MCF 10A (cell line): ENCODE measurements around the gene USP35. TPM values are rescaled to one million over a fixed set of nuclear protein-coding genes. Genes with fewer than 3 reads are reported as not detected.
"Not testable (repeated sequence)": the region's sequence is repeated elsewhere in the genome, so short reads cannot be mapped to it uniquely, and the experiment has no call there.

Experiments used
- BruUV-seq: library from RNA; stranded (reverse); fragments of 400-500 nt; replicated peaks from 2 replicates; lab custom pipeline; 2021; lab: Mats Ljungman, UMichigan
- CTCF ChIA-PET: fragments of 300-600 bp; sonication (Branson Sonifier 250); formaldehyde crosslinking; extraction: SDS; loops from one replicate; lab custom pipeline; 2021; ENCODE audit warnings: antibody characterized with exemption, inconsistent platforms; lab: Yijun Ruan, JAX
- POLR2A ChIA-PET: fragments of 300-600, 350-650 bp; sonication (Branson Sonifier 250); formaldehyde crosslinking; extraction: SDS; loops from one replicate; lab custom pipeline; 2020; ENCODE audit warnings: antibody characterized with exemption, inconsistent platforms; lab: Yijun Ruan, JAX
- DNase-seq: peaks from one replicate; pipeline ENCODE4 v3.0.0-alpha.2; 2018; ENCODE audit not compliant: unreplicated experiment
- H3K27ac Mint-ChIP-seq: one replicate; pipeline ENCODE4 v1.8.0; 2022; ENCODE audit warnings: mild to moderate bottlenecking, low read depth, mixed read lengths; ENCODE audit not compliant: unreplicated experiment
- H3K27me3 Mint-ChIP-seq: one replicate; pipeline ENCODE4 v1.8.0; 2022; ENCODE audit warnings: mixed read lengths; ENCODE audit not compliant: insufficient read depth, unreplicated experiment
- H3K36me3 Mint-ChIP-seq: one replicate; pipeline ENCODE4 v1.8.0; 2022; ENCODE audit warnings: mild to moderate bottlenecking, moderate library complexity, mixed read lengths; ENCODE audit not compliant: insufficient read depth, unreplicated experiment
- H3K4me1 Mint-ChIP-seq: one replicate; pipeline ENCODE4 v1.8.0; 2022; ENCODE audit warnings: mixed read lengths; ENCODE audit not compliant: insufficient read depth, unreplicated experiment
- H3K4me3 Mint-ChIP-seq: one replicate; pipeline ENCODE4 v1.8.0; 2022; ENCODE audit warnings: mild to moderate bottlenecking, moderate library complexity, mixed read lengths; ENCODE audit not compliant: unreplicated experiment
- H3K9me3 Mint-ChIP-seq: one replicate; pipeline ENCODE4 v1.8.0; 2022; ENCODE audit warnings: mixed read lengths; ENCODE audit not compliant: unreplicated experiment
- intact Hi-C: fragments of 100-400 bp; cut with micrococcal nuclease; formaldehyde crosslinking; loops from 2 replicates; pipeline ENCODE4 v1.14.1; 2022
- total RNA-seq: library from RNA; stranded (reverse); gene quantifications from 2 replicates; pipeline ENCODE4 v1.2.3, GENCODE V29; 2022
- TF ChIP-seq, protein P1 (sequence below): fragments of 200-600 bp; IDR thresholded peaks from one replicate; pipeline ENCODE4 v1.8.0; 2022; ENCODE audit warnings: antibody characterized with exemption, mild to moderate bottlenecking; ENCODE audit not compliant: unreplicated experiment

The USP35 gene
- total RNA-seq, 1 experiment from 2014 or later, result 6.7 TPM

GRCh38 chr11:78221396-78222315, 32.9 kb downstream of the USP35 start:
- no peaks in the 10 kb centered on the region for H3K27me3 Mint-ChIP-seq
- intact Hi-C loops, result no loop called here
- H3K36me3 Mint-ChIP-seq, result peaks cover 2% of the 10 kb centered on the region
- H3K9me3 Mint-ChIP-seq, result no peaks in the 10 kb centered on the region
- CTCF ChIA-PET, result interaction anchor here (1.4 kb wide), 1 partner anchor 343 kb away, joined by 6 read pairs; no protein-coding TSS in a partner anchor
- POLR2A ChIA-PET, result interaction anchor here (0.6 kb wide), 1 partner anchor 28 kb away, joined by 3 read pairs; no protein-coding TSS in a partner anchor
- BruUV-seq, result no TSS peak
- DNase-seq, result no peak
- TF ChIP-seq, protein P1, sequence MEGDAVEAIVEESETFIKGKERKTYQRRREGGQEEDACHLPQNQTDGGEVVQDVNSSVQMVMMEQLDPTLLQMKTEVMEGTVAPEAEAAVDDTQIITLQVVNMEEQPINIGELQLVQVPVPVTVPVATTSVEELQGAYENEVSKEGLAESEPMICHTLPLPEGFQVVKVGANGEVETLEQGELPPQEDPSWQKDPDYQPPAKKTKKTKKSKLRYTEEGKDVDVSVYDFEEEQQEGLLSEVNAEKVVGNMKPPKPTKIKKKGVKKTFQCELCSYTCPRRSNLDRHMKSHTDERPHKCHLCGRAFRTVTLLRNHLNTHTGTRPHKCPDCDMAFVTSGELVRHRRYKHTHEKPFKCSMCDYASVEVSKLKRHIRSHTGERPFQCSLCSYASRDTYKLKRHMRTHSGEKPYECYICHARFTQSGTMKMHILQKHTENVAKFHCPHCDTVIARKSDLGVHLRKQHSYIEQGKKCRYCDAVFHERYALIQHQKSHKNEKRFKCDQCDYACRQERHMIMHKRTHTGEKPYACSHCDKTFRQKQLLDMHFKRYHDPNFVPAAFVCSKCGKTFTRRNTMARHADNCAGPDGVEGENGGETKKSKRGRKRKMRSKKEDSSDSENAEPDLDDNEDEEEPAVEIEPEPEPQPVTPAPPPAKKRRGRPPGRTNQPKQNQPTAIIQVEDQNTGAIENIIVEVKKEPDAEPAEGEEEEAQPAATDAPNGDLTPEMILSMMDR, result no peak
- no peak overlapping the region for H3K27ac Mint-ChIP-seq
- no peak overlapping the region for H3K4me3 Mint-ChIP-seq
- peaks cover 6% of the 10 kb centered on the region for H3K4me1 Mint-ChIP-seq

DNA sequence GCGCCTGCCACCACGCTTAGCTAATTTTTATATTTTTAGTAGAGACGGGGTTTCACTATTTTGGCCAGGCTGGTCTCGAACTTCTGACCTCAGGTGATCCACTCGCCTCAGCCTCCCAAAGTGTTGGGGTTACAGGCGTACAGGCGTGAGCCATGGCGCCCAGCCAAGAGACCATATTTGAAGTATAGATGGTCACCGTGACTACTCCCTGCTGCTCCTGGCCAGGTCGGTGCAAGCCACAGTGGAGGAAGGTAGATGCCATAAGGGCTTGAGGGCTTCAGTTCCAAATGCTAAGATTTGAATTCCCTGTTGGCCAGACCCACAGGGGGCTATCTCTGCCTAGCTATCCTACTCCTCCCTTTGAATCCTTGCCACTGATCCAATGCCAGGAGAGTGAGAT, 34.0 kb downstream of the USP35 start:
- H3K4me1 Mint-ChIP-seq, BruUV-seq, H3K9me3 Mint-ChIP-seq, H3K27me3 Mint-ChIP-seq, H3K27ac Mint-ChIP-seq, H3K4me3 Mint-ChIP-seq, DNase-seq, intact Hi-C loops, H3K36me3 Mint-ChIP-seq: not testable (repeated sequence)
- ChIA-PET POLR2A (interaction anchor here (1.1 kb wide), 1 partner anchor 22 kb away, joined by 3 read pairs; no protein-coding TSS in a partner anchor), CTCF (interaction anchor here (0.6 kb wide), 1 partner anchor 197 kb away, joined by 3 read pairs; no protein-coding TSS in a partner anchor)

DNA sequence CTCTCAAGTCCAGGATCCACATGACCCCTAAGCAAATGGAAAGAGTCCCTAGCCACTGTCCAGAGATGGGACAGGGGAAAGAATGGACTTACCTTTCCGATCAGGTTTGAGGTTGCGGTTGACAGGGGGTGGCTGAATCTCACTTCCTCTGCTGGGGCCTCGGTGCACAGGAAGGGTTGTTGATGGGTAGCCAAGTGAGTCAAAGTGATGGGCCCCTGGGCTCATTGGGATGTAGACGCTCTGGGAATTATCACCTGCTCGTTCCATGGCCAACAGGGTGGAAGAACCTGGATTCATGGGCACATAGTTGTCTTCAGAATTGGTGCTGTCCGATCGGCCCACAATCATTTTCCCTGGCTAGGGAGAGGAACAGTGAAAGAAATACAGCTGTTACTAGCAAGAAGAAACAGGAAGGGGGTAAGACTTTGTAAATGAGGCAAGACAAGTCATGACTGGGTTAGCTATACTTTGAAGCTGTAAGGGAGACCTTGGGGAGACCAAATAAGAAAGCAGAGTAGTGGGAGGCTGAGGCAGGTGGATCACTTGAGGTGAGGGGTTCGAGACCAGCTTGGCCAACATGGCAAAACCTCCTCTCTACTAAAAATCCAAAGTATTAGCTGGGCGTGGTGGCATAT, 34.7 kb downstream of the USP35 start:
- CTCF ChIA-PET, result interaction anchor here (6.5 kb wide), 1 partner anchor 342 kb away, joined by 98 read pairs; no protein-coding TSS in a partner anchor
- no TSS peak for BruUV-seq

GRCh38 chr11:78224506-78224905, 35.8 kb downstream of the USP35 start:
- H3K9me3 Mint-ChIP-seq, result no peaks in the 10 kb centered on the region
- ChIA-PET CTCF (interaction anchor here (6.5 kb wide), 1 partner anchor 340 kb away, joined by 98 read pairs; no protein-coding TSS in a partner anchor), POLR2A (no interaction called here)
- H3K36me3 Mint-ChIP-seq, result no peaks in the 10 kb centered on the region
- no peak overlapping the region for H3K27ac Mint-ChIP-seq
- no peak for DNase-seq
- no peaks in the 10 kb centered on the region for H3K27me3 Mint-ChIP-seq
- no TSS peak for BruUV-seq
- intact Hi-C loops, result no loop called here
- no peak overlapping the region for H3K4me3 Mint-ChIP-seq
- no peaks in the 10 kb centered on the region for H3K4me1 Mint-ChIP-seq
- TF ChIP-seq, protein P1, result no peak

More for the DNA sequence above, 34.7 kb downstream of the USP35 start:
- no peak overlapping the region for H3K27ac Mint-ChIP-seq
- DNase-seq, result no peak
- TF ChIP-seq, protein P1, result no peak
- POLR2A ChIA-PET, result interaction anchor here (1.1 kb wide), 1 partner anchor 21 kb away, joined by 3 read pairs; no protein-coding TSS in a partner anchor
- no peaks in the 10 kb centered on the region for H3K36me3 Mint-ChIP-seq
- H3K9me3 Mint-ChIP-seq, result no peaks in the 10 kb centered on the region
- intact Hi-C loops, result no loop called here
- H3K27me3 Mint-ChIP-seq, result no peaks in the 10 kb centered on the region
- H3K4me1 Mint-ChIP-seq, result no peaks in the 10 kb centered on the region
- H3K4me3 Mint-ChIP-seq, result no peak overlapping the region
